ENCODE data around the gene SIK3. TPM values are rescaled to one million over a fixed set of nuclear protein-coding genes. Genes with fewer than 3 reads are reported as not detected.

Gene SIK3
- total RNA-seq, 2 experiments from 2014 or later = 81.4 to 86.1 TPM

- no peaks in the 10 kb centered on the region for H3K9me3 ChIP-seq (ENCODE audit: control insufficient read depth in 1 of 2, insufficient read depth in 1 of 2, low read length in 2 of 2)
- intact Hi-C loops (cut with DNase I, micrococcal nuclease) = no loop called here
- no peaks in the 10 kb centered on the region for H3K27me3 ChIP-seq (ENCODE audit: control insufficient read depth in 1 of 2, insufficient read depth in 2 of 2, low read length in 2 of 2)
- no peak for ATAC-seq (ENCODE audit: poor library complexity)
- DNase-seq = peak in 1 of 14 experiments; percentile 34
- Mint-ChIP-seq H3K4me1 (ENCODE audit: low read depth) (peaks cover 39% of the 10 kb centered on the region), H3K4me3 (peak overlapping the region; percentile 30), H3K27me3 (no peaks in the 10 kb centered on the region), H3K36me3 (ENCODE audit: low read depth) (peaks cover 10% of the 10 kb centered on the region), H3K9me3 (no peaks in the 10 kb centered on the region), H3K27ac (no peak overlapping the region)
- POLR2A ChIA-PET = no interaction called here
- CTCF ChIA-PET = no interaction called here
- H3K4me3 ChIP-seq (ENCODE audit: low read length) = no peak overlapping the region
- TF ChIP-seq CTCF (IDR thresholded peaks at IDR 0.05) = no peak
- peaks cover 16% of the 10 kb centered on the region for H3K4me1 ChIP-seq (ENCODE audit: insufficient read depth, low read length)
- H3K27ac ChIP-seq (ENCODE audit: low read depth in 1 of 2, low read length in 2 of 2) = no peak overlapping the region
- peaks cover 2% of the 10 kb centered on the region for H3K36me3 ChIP-seq (ENCODE audit: insufficient read depth, low read length)
These were observed 87.3 kb downstream of the SIK3 start for GRCh38 chr11:117010808-117011540.

- ATAC-seq (ENCODE audit: poor library complexity) = no peak
- Mint-ChIP-seq H3K27me3 (no peaks in the 10 kb centered on the region), H3K9me3 (no peaks in the 10 kb centered on the region), H3K36me3 (ENCODE audit: low read depth) (peaks cover 10% of the 10 kb centered on the region), H3K4me1 (ENCODE audit: low read depth) (peaks cover 47% of the 10 kb centered on the region), H3K4me3 (no peak overlapping the region), H3K27ac (peak overlapping the region; percentile 19)
- no peaks in the 10 kb centered on the region for H3K27me3 ChIP-seq (ENCODE audit: control insufficient read depth in 1 of 2, insufficient read depth in 2 of 2, low read length in 2 of 2)
- H3K9me3 ChIP-seq (ENCODE audit: control insufficient read depth in 1 of 2, insufficient read depth in 1 of 2, low read length in 2 of 2) = no peaks in the 10 kb centered on the region
- intact Hi-C loops (cut with DNase I, micrococcal nuclease) = no loop called here
- H3K4me1 ChIP-seq (ENCODE audit: insufficient read depth, low read length) = peaks cover 16% of the 10 kb centered on the region
- H3K27ac ChIP-seq (ENCODE audit: low read depth in 1 of 2, low read length in 2 of 2) = no peak overlapping the region
- ChIA-PET POLR2A (no interaction called here), CTCF (no interaction called here)
- peaks cover 2% of the 10 kb centered on the region for H3K36me3 ChIP-seq (ENCODE audit: insufficient read depth, low read length)
- H3K4me3 ChIP-seq (ENCODE audit: low read length) = no peak overlapping the region
- TF ChIP-seq CTCF (IDR thresholded peaks at IDR 0.05) = no peak
- DNase-seq = no peak
These were observed 88.2 kb downstream of the SIK3 start for GRCh38 chr11:117009905-117010605.

- CTCF ChIA-PET = no interaction called here
- H3K4me3 Mint-ChIP-seq = no peak overlapping the region
- peaks cover 71% of the 10 kb centered on the region for H3K4me1 Mint-ChIP-seq (ENCODE audit: low read depth)
These were observed 92.5 kb downstream of the SIK3 start for GRCh38 chr11:117005758-117006157.

More at GRCh38 chr11:117005758-117006157, 92.5 kb downstream of the SIK3 start:
- no peak for ATAC-seq (ENCODE audit: poor library complexity)
- Histone ChIP-seq H3K4me1 (ENCODE audit: insufficient read depth, low read length) (peaks cover 24% of the 10 kb centered on the region), H3K27me3 (ENCODE audit: control insufficient read depth in 1 of 2, insufficient read depth in 2 of 2, low read length in 2 of 2) (no peaks in the 10 kb centered on the region), H3K36me3 (ENCODE audit: insufficient read depth, low read length) (no peaks in the 10 kb centered on the region), H3K4me3 (ENCODE audit: low read length) (no peak overlapping the region), H3K9me3 (ENCODE audit: control insufficient read depth in 1 of 2, insufficient read depth in 1 of 2, low read length in 2 of 2) (no peaks in the 10 kb centered on the region), H3K27ac (ENCODE audit: low read depth in 1 of 2, low read length in 2 of 2) (no peak overlapping the region)
- Mint-ChIP-seq H3K36me3 (ENCODE audit: low read depth) (peaks cover 20% of the 10 kb centered on the region), H3K27ac (peak overlapping the region; percentile 5), H3K9me3 (no peaks in the 10 kb centered on the region), H3K27me3 (no peaks in the 10 kb centered on the region)
- intact Hi-C loops (cut with DNase I, micrococcal nuclease) = no loop called here
- TF ChIP-seq CTCF (IDR thresholded peaks at IDR 0.05) = no peak
- no peak for DNase-seq
- POLR2A ChIA-PET = no interaction called here

All from CD4-positive, alpha-beta T cell (primary cell).